ENCODE results near the gene SPNS1.

DNA sequence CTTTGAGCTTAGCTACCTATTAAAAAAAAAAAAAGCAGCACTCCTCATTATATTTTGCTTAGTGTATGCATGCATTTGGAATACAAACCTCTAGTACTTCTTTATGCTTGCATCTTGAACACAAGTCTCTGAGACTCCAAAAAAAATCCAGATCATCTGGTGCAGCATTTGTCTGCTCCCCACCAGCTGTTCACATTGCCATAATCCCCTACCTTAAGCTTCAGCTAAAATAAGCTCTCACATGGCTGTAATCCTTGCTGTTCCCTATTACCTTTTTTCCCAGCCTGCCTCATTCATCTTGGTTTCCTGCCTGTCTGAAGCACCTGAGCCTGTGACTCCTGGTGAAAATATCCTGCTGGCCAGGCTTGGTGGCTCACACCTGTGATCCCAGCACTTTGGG lies 31.3 kb upstream of the SPNS1 start:
- TF ChIP-seq POLR2AphosphoS5 (IDR thresholded peaks at IDR 0.05; ENCODE audit: low read depth, low read length), result no peak
- TF ChIP-seq, protein P1, sequence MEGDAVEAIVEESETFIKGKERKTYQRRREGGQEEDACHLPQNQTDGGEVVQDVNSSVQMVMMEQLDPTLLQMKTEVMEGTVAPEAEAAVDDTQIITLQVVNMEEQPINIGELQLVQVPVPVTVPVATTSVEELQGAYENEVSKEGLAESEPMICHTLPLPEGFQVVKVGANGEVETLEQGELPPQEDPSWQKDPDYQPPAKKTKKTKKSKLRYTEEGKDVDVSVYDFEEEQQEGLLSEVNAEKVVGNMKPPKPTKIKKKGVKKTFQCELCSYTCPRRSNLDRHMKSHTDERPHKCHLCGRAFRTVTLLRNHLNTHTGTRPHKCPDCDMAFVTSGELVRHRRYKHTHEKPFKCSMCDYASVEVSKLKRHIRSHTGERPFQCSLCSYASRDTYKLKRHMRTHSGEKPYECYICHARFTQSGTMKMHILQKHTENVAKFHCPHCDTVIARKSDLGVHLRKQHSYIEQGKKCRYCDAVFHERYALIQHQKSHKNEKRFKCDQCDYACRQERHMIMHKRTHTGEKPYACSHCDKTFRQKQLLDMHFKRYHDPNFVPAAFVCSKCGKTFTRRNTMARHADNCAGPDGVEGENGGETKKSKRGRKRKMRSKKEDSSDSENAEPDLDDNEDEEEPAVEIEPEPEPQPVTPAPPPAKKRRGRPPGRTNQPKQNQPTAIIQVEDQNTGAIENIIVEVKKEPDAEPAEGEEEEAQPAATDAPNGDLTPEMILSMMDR (IDR thresholded peaks at IDR 0.05; ENCODE audit: control extremely low read depth in 1 of 3, insufficient read depth in 1 of 3, low read depth in 1 of 3, low read length in 3 of 3), result no peak
- no peak for TF ChIP-seq RAD21 (IDR thresholded peaks at IDR 0.05 in 1 of 2, conservative IDR thresholded peaks at IDR 0.05 in 1 of 2; ENCODE audit: low read depth in 2 of 2, low read length in 2 of 2)
- no peak for TF ChIP-seq JUN (IDR thresholded peaks at IDR 0.05; ENCODE audit: low read depth, low read length)
- TF ChIP-seq EZH2 (IDR thresholded peaks at IDR 0.05; ENCODE audit: low read depth, low read length, severe bottlenecking), result no peak
- TF ChIP-seq CREB1 (IDR thresholded peaks at IDR 0.05), result no peak
- TF ChIP-seq, protein P2, sequence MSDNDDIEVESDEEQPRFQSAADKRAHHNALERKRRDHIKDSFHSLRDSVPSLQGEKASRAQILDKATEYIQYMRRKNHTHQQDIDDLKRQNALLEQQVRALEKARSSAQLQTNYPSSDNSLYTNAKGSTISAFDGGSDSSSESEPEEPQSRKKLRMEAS (IDR thresholded peaks at IDR 0.05), result no peak
- no peak for TF ChIP-seq TBP (IDR thresholded peaks at IDR 0.05; ENCODE audit: low read depth, low read length)
- TF ChIP-seq GABPA (IDR thresholded peaks at IDR 0.05; ENCODE audit: borderline replicate concordance, insufficient read depth, low read length), result no peak
- TF ChIP-seq RNF2 (IDR thresholded peaks at IDR 0.05; ENCODE audit: borderline replicate concordance, low read depth, low read length, missing control alignments, poor library complexity, severe bottlenecking), result no peak
- TF ChIP-seq SP1 (IDR thresholded peaks at IDR 0.05; ENCODE audit: low read depth, low read length), result no peak
- TF ChIP-seq SUZ12 (IDR thresholded peaks at IDR 0.05; ENCODE audit: low read length), result no peak
- no peak for TF ChIP-seq POLR2A (IDR thresholded peaks at IDR 0.05; ENCODE audit: control extremely low read depth in 1 of 2, low read depth in 2 of 2, low read length in 2 of 2)
- no peak for TF ChIP-seq CBX8 (IDR thresholded peaks at IDR 0.05; ENCODE audit: borderline replicate concordance, low read depth, low read length)

Measured in H1 (cell line).